SHP77 (cell line): ENCODE results near the gene GSTM3.
"Not testable (repeated sequence)": the region's sequence is repeated elsewhere in the genome, so short reads cannot be mapped to it uniquely, and the experiment has no call there.

ENCODE experiments used
- DNase-seq, 2 experiments: peaks; one replicate each; lab custom pipeline; 2025; lab: John Stamatoyannopoulos, UW

The GSTM3 gene

GRCh38 chr1:109775398-109775797 is 34.6 kb upstream of the GSTM3 start:
- no peak for DNase-seq

- DNase-seq = no peak
These were observed 33.2 kb upstream of the GSTM3 start for GRCh38 chr1:109773900-109774485.

GRCh38 chr1:109773203-109773899 is 32.5 kb upstream of the GSTM3 start:
- peak; percentile 79 to 89 for DNase-seq

- no peak for DNase-seq
These were observed 31.9 kb upstream of the GSTM3 start for GRCh38 chr1:109772658-109773202.

- DNase-seq = no peak
These were observed 31.1 kb upstream of the GSTM3 start for GRCh38 chr1:109771712-109772657.

GRCh38 chr1:109770331-109771095 is 29.7 kb upstream of the GSTM3 start:
- DNase-seq = no peak

GRCh38 chr1:109769330-109770078 is 28.7 kb upstream of the GSTM3 start:
- DNase-seq = no peak

- no peak for DNase-seq
These were observed 28.0 kb upstream of the GSTM3 start for GRCh38 chr1:109768820-109769219.

GRCh38 chr1:109768335-109768650 is 27.5 kb upstream of the GSTM3 start:
- no peak for DNase-seq

GRCh38 chr1:109767637-109768334 is 26.9 kb upstream of the GSTM3 start:
- DNase-seq = no peak

GRCh38 chr1:109766991-109767636 is 26.3 kb upstream of the GSTM3 start:
- DNase-seq = not testable (repeated sequence)

- DNase-seq = no peak
These were observed 25.2 kb upstream of the GSTM3 start for GRCh38 chr1:109765896-109766615.

GRCh38 chr1:109765483-109765815 is 24.6 kb upstream of the GSTM3 start:
- DNase-seq = no peak

GRCh38 chr1:109764561-109765482 is 24.0 kb upstream of the GSTM3 start:
- DNase-seq = no peak

GRCh38 chr1:109763646-109764415 is 23.0 kb upstream of the GSTM3 start, which contains the start of gene EPS8L3:
Gene EPS8L3, minus strand, starts transcription at chr1:109763923. Its CDS starts 2,174 bp downstream, at chr1:109761749.
- DNase-seq = no peak

- DNase-seq = no peak
These were observed 22.2 kb upstream of the GSTM3 start for GRCh38 chr1:109762821-109763645.
